ENCODE data around the gene KRT82. TPM values are rescaled to one million over a fixed set of nuclear protein-coding genes. Genes with fewer than 3 reads are reported as not detected.

Gene KRT82
- total RNA-seq, 4 donors from 2014 or later, result not detected

- 28 to 29% methylated on average over 6 of the region's 6 CpGs for WGBS, 2 donors
- TF ChIP-seq, protein P1, sequence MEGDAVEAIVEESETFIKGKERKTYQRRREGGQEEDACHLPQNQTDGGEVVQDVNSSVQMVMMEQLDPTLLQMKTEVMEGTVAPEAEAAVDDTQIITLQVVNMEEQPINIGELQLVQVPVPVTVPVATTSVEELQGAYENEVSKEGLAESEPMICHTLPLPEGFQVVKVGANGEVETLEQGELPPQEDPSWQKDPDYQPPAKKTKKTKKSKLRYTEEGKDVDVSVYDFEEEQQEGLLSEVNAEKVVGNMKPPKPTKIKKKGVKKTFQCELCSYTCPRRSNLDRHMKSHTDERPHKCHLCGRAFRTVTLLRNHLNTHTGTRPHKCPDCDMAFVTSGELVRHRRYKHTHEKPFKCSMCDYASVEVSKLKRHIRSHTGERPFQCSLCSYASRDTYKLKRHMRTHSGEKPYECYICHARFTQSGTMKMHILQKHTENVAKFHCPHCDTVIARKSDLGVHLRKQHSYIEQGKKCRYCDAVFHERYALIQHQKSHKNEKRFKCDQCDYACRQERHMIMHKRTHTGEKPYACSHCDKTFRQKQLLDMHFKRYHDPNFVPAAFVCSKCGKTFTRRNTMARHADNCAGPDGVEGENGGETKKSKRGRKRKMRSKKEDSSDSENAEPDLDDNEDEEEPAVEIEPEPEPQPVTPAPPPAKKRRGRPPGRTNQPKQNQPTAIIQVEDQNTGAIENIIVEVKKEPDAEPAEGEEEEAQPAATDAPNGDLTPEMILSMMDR (IDR thresholded peaks at IDR 0.05), result no peak
- TF ChIP-seq POLR2A (IDR thresholded peaks at IDR 0.05), result no peak
- intact Hi-C loops (cut with DNase I), result no loop called here
- no peaks in the 10 kb centered on the region for H3K9me3 ChIP-seq
- no peak overlapping the region for H3K27ac ChIP-seq
- peaks cover 0 to 7% (median 0%) of the 10 kb centered on the region in 4 donors for H3K27me3 ChIP-seq
- H3K36me3 ChIP-seq, result peaks cover 0 to 9% (median 0%) of the 10 kb centered on the region in 3 donors
- no peak for DNase-seq
- H3K4me3 ChIP-seq, result no peak overlapping the region
- H3K4me1 ChIP-seq, result peaks cover 14 to 62% (median 14%) of the 10 kb centered on the region in 3 donors
Measured at GRCh38 chr12:52442600-52443061, 36.5 kb upstream of the KRT82 start.

- intact Hi-C loops (cut with DNase I), result no loop called here
- H3K27ac ChIP-seq, result peak overlapping the region; percentile 50 to 73 (median 61)
- H3K4me3 ChIP-seq, result no peak overlapping the region
- H3K9me3 ChIP-seq, result no peaks in the 10 kb centered on the region
- TF ChIP-seq POLR2A (IDR thresholded peaks at IDR 0.05), result no peak
- TF ChIP-seq, protein P1 (IDR thresholded peaks at IDR 0.05), result peak in 1 of 6 experiments; percentile 4
- H3K4me1 ChIP-seq, result peaks cover 20 to 74% (median 24%) of the 10 kb centered on the region in 3 donors
- no peaks in the 10 kb centered on the region for H3K36me3 ChIP-seq
- 34 to 48% methylated on average over 9 of the region's 9 CpGs for WGBS, 2 donors
- no peak for DNase-seq
- peaks cover 0 to 7% (median 0%) of the 10 kb centered on the region in 4 donors for H3K27me3 ChIP-seq
Measured at GRCh38 chr12:52441320-52441911, 35.3 kb upstream of the KRT82 start.

- Histone ChIP-seq H3K9me3 (no peaks in the 10 kb centered on the region), H3K4me3 (no peak overlapping the region), H3K27ac (peak overlapping the region; percentile 50 to 73 (median 61)), H3K4me1 (peaks cover 23 to 79% (median 30%) of the 10 kb centered on the region in 3 donors), H3K27me3 (peaks cover 0 to 7% (median 0%) of the 10 kb centered on the region in 4 donors), H3K36me3 (no peaks in the 10 kb centered on the region)
- TF ChIP-seq POLR2A (IDR thresholded peaks at IDR 0.05), result no peak
- TF ChIP-seq, protein P1 (IDR thresholded peaks at IDR 0.05), result no peak
- 49 to 81% methylated on average over 3 to 5 of the region's 5 CpGs for WGBS, 2 donors
- no peak for DNase-seq
- intact Hi-C loops (cut with DNase I), result no loop called here
Measured at GRCh38 chr12:52440821-52441319, 34.7 kb upstream of the KRT82 start.

GRCh38 chr12:52439845-52440244 is 33.7 kb upstream of the KRT82 start:
- 53 to 100% methylated on average over 1 to 2 of the region's 2 CpGs for WGBS, 2 donors
- DNase-seq, result no peak
- Histone ChIP-seq H3K27ac (peak overlapping the region in 1 of 4 donors; percentile 50), H3K27me3 (peaks cover 0 to 7% (median 0%) of the 10 kb centered on the region in 4 donors), H3K36me3 (no peaks in the 10 kb centered on the region), H3K4me3 (no peak overlapping the region), H3K9me3 (no peaks in the 10 kb centered on the region), H3K4me1 (peaks cover 26 to 87% (median 38%) of the 10 kb centered on the region in 3 donors)
- TF ChIP-seq, protein P1 (IDR thresholded peaks at IDR 0.05), result no peak
- no peak for TF ChIP-seq POLR2A (IDR thresholded peaks at IDR 0.05)
- intact Hi-C loops (cut with DNase I), result no loop called here

DNA sequence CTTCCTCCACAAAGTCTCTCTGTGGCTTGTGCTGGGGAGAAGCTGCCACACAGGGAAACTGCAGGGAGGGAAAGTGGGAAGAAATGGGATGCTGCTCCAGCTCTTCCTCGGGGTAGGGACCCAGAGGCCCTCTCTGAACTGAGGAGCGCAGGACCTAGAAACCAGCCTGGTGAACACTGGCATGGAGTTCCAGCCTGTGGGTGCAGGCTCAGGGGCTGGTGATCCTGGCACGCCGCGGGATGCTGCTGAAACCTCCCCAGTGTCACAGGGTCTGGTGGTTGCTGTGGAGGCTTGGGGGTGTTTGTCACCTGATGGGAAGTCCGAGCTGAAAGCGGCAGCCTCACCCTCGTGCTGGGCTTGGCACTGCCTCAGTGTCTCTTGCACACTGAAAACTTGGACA is 33.3 kb upstream of the KRT82 start:
- H3K9me3 ChIP-seq, result no peaks in the 10 kb centered on the region
- intact Hi-C loops (cut with DNase I), result no loop called here
- H3K27ac ChIP-seq, result peak overlapping the region in 2 of 4 donors; percentile 55 to 60
- 61 to 72% methylated on average over 2 to 3 of the region's 8 CpGs for WGBS, 2 donors
- H3K4me3 ChIP-seq, result no peak overlapping the region
- DNase-seq, result no peak
- TF ChIP-seq, protein P1 (IDR thresholded peaks at IDR 0.05), result no peak
- peaks cover 0 to 4% (median 0%) of the 10 kb centered on the region in 4 donors for H3K27me3 ChIP-seq
- H3K36me3 ChIP-seq, result no peaks in the 10 kb centered on the region
- H3K4me1 ChIP-seq, result peaks cover 30 to 83% (median 38%) of the 10 kb centered on the region in 3 donors
